Stimulated activated CD4-positive, alpha-beta T cell treated with anti-CD3 and anti-CD28 coated beads, Interleukin-4, amount 100 ng/mL, for 4 hours (primary cell): Measurements from ENCODE around the gene PLA2G2C.

Experiments
- DNase-seq, 2 experiments: peaks; one replicate each; pipeline ENCODE4 v3.0.0-alpha.2; 2020

Gene PLA2G2C

DNA sequence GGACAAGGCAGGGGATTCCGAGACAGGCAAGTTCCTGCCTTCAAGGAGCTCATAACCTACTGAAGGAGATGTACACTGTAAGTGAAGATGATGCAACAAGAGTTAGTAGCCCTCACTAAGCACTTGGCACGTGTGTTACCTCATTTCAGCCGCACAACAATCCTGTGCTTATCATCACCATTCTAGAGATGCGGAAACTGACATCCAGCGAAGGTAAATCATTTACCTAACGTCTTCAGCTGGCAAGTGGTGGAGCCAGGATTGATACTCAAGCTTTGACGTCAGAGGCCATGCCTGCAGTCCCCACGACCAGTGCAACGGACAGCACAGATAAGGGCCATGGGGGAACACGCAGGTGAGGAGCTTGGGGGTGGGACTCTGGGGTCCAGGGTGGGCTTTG lies 3.3 kb downstream of the PLA2G2C start:
- no peak for DNase-seq

DNA sequence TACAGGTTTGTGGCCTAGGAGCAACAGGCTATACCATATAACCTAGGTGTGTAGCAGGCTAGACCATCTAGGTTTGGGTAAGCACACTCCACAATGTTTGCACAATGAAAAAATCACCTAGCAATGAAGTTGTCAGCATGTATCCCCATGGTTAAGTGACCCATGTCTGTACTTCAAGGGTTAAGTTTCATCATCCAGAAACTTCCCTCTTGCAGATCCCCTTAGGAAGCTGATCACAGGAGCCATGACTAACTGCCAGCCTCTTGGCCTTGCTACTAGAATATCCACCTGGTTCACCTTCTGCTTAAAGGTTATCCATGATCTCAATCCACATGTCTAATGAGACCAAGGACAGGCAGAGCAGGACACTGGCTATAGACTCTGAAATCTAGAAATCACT lies 3.9 kb downstream of the PLA2G2C start:
- DNase-seq = no peak

DNA sequence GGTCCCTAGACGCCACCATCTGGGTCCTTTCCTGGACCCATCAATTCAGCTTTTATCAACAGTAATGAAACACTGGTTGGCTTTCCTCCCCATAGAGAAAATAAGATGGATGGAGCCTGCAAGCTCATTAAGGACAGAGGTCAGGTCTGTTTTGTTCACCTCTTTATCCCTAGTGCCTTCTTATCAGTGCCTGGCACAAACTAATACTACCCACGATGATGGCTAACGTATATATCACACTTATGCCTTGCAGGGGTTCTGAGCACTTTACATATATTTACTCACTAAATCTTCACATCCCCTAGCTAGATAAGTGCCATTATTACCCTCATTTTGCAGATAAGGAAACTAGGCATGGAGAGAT lies 5.5 kb downstream of the PLA2G2C start:
- no peak for DNase-seq

DNA sequence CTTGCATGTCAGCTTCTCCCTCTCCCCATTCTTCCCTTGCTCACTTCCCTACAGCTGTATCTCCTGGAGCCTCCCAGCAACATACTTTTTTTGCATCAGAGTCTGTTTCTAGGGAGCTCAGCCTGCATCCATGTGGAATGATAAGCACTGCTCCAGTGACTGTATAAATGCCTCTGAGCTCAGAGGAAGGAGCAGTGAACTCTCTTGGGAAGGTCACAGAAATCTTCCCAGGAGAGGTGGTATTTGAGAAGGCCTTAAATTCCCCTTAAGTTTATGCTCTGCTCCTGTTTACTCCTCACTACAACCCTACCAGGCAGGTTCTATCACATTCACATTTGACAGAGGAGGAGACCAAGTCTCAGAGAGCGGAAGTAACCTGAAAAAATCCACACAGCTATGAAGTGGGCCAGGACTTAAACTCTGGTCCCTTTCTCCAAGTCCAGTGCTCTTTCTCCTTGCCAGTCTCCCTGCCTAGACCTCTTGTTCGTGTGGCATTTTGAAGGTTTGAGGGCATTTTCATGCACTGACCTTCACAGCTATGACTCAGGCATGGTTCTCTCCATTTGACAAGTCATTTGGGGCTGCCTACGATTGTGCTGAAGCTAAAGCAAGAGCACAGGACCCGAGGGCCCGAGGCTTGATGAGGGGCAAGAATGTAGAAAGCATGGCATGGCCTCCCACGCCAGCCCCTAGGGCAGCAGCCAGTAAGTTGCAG lies 6.0 kb downstream of the PLA2G2C start:
- no peak for DNase-seq

DNA sequence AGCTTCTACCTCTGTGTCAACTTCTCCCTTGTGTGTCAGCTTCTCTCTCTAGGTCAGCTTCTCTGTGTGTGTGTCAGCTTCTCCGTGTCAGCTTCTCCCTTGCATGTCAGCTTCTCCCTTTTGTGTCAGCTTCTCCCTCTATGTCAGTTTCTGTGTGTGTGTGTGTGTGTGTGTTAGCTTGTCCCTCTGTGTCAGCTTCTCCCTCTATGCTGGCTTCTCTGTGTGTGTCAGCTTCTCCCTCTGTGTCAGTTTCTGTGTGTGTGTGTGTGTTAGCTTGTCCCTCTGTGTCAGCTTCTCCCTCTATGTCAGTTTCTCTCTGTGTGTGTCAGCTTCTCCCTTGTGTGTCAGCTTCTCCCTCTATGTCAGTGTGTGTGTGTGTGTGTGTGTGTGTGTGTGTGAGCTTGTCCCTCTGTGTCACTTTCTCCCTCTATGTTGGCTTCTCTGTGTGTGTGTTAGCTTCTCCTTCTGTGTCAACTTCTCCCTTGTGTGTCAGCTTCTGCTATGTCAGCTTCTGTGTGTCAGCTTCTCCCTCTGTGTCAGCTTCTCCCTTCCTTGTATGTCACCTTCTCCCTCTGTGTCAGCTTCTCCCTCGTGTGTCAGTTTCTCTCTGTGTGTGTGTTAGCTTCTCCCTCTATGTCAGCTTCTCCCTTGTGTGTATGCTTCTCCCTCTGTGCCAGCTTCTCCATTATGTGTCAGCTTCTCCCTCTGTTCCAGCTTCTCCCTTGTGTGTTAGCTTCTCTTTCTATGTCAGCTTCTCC lies 6.8 kb downstream of the PLA2G2C start:
- DNase-seq = no peak

DNA sequence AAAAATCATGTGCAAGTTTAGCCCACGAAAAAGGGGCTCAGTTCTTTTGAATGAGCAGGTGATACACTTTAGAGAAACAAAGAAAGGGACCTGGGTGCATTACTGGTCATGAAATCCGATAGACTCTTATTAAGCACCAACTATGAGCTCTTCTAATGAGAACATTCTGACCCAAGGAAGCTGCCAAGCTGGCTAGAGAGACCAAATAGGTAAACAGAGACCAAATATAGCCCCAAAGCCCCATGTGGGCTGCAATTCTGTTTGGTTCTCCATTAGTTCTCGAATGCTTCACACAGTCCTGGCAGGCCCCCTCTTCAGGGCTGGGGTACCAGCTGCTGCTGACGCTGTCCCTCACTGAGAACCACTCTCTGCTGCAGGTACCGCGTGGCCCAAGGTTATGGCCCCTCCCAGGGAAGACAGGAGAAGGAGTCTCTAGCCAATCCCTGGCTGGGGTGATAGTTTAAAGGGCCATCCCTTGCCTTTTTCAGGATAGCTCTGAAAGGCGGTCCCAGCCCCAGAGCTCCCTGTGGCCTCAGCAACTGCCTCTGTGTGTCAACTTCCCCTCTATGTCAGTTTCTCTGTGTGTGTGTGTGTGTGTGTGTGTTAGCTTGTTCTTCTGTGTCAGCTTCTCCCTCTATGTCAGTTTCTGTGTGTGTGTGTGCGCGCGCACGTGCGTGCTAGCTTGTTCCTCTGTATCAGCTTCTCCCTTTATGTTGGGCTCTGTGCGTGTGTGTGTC lies 7.5 kb downstream of the PLA2G2C start:
- DNase-seq = no peak

DNA sequence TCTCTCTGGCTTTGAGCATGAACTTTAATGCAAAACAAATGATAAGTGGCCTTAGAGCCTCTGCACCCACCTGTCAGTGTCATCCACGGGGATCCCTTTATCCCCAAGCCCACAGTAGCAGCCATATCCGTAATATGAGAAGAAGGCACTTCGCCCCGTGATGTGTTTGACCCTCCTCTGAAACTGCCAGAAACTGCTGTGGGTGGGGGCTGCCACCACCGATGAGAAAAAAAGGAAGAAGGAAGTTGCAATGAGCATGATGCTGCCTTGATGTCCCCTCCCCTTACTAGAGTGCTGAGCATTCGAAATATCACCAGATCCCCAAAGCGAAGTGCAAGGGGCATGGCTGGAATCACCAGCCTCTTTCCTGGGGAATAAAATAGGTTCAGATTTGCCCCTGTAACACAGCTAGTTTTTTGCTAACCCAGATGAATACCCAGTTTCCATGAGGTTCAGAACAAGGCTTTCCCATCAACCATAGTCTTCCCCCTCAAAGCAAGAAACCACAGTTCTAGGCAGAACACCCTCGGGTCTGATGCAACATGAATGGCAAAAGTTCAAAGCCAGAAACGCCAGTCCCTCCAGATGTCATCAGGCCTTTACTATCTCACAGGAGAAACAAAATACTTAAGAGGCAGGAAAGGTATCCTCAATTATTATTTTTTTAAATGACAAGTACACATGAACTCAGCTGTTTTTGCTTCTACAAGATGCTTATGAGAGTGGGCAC lies 11.2 kb downstream of the PLA2G2C start:
- no peak for DNase-seq

DNA sequence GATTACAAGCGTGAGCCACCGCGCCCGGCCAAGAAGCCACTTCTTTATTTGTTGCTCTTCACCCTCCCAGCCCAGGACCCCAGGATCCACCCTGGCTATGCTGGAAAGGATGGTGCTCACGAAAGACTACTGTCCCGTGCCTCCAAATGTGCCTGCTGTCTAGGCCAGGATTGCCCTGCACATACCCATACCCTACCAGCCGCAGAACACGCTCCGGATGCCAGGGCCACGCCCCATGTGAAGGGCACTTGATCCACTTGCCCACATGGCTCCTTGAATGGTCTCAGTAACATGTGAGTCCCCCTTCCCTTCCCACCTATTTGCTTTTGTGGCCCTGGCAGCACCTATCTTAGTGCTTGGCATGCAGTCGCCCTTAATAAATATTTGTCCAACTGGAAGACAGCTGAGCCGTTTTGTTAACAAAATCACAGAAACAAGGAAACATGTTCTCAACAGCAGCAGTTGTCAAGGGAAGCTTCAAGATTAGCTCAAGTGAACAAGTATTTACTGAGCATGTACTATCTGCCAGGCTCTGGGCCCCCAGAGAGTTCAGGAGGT lies 14.2 kb downstream of the PLA2G2C start:
- DNase-seq = no peak

DNA sequence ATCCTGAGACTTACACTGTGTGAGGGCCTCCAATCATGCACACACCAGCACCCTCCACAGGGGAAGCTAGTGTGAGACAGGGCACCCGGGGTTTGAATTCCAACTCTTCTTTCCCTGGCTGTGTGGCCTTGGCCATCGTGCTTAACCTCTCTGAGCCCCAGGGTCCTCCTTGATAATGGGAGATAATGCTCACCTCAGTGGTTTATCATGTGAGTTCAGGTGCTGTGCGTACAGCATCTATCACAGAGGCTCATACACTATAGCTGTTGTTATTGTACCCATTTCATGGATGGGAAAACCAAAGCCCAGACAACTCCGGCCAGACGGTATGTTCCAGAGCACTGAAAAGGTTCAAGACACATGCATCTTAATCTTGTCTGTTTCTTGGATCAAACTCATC lies 16.4 kb downstream of the PLA2G2C start:
- DNase-seq = no peak

DNA sequence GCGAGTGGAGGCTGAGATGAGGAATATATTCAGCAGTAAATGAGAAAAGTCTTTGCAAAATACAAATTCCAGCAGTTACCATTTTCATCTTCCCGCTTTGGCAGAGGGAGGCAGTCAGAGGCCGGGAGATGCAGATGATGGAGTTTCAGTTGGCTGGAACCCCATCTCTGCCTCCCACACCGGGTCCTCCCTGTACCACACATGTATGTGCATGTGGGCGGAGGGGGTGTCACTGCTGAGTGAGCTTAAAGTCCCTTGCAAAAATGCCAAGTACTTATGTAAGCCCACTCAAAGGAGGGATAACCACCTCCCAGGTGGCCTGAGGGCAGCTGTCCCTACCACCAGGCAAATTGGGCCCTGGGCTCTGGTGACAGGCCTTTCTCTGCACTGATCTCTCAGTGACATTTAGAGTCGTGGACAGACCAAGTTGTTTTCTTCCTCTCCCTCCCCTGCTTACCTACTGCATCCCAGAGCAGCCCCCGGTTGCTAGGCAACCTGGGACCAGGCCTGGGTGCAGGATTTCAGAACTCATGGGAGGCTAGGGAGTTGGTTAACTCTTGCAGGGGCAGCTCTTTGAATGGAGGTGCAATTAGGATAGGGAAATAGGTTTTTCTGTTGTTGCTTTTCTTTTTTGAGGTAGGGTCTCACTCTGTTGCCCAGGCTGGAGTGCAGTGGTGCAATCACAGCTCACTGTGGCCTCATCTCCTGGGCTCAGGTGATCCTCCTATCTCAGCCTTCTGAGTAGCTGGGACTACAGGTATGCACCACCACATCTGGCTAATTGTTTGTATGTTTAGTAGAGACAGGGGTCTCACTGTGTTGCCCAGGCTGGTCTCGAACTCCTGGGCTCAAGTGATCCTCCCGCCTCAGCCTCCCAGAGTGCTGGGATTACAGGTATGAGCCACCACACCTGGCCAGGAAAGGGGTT lies 17.5 kb downstream of the PLA2G2C start:
- no peak for DNase-seq

DNA sequence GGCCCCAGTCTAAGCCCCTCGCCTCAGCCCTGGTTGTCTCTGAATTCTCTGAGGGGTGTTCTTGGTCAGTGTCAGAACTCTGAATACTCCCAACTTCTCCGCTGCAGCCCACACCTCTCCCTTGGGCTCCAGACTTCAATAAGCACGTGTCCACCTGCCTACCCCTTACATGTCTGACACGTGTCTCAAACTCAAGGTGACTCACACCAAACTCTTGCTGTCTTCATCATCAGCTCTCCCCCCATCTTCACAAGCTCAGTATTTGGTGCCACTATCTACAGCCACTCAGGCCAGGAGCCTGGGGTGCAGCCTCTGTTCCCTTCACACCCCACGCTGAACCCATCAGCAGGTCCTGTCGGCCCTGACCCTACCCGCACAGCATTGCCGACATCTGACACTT lies 19.2 kb downstream of the PLA2G2C start:
- no peak for DNase-seq

DNA sequence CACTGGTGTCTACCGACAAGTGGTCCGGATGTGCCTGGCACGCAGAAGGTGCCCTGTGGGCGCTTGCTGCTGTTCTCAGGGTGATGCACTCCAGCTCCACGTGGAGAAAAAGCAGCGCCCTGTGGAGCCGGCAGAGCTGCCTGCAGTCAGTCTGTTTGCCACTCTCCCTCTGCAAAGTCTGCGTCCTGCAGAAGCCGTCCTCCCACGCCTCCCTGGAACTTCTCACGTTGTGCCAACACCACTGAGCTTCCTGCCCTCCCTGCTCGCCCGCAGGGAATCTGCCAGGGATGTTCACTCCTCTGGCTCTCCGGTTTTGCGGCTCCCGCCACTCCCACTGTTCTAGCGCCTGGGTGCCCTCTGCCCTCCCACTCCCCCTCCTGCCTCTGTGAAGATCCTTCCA lies 20.3 kb downstream of the PLA2G2C start:
- DNase-seq = no peak

DNA sequence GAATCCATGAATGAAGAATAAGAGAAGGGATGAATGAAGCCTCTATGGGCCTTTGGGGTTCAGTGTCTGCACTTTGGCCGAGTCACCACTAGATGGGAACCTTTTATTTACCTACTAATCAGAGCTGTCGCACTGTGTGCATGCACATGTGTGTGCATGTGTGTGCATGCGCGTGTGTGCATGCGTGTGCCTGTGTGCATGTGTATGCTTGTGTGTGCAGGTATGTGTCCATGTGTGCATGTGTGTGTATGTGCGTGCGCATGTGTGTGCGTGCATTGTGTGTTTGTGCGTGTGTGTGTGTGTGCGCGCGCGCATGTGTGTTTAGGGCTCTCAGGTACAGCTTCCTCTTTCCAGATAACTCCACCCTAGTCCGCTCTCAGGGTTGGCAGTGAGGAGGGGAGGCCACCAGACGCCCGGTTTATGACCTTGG lies 20.8 kb downstream of the PLA2G2C start:
- DNase-seq = no peak

DNA sequence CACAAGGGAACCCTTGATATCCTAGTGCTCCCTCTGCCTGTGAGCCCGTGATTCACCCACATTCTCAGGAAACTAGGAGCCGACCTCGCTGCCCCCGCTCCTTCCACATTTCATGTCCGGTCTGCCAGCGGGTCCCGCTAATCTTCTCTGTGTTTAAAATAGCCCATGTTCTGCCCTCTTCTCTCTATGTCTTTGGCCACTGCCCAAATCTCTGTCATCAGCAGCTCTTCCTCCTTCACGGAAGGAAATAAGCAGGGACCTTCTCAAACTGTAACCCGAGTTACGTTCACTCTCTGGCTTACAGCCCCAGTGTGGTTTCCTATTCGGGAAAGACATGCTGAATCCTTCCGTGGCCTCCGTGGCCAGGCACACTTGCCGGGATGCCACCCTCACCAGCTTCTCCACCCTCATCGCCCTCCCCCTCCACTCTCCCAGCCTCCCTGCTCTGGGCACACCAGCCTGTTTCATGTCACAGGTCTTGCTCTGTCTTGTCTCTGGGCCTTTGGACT lies 21.6 kb downstream of the PLA2G2C start:
- no peak for DNase-seq

DNA sequence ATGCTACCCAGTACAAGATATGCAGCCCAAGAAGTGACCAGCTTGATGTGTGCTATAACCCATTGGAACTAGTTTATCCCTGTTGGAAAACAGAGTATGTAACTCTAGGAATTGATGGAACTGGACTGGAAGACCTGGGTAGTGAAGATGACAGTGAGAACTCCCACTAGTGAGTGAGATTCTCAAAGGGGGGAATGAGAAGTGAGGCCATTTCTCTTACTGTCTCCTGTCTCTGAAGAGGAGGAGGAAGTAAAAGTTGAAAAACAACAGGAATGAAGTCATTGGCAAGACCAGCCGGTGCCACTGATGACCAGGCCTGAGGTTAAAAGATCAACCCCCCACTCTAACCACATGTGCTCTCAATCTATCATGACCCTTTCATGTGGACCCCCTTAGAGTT lies 26.3 kb downstream of the PLA2G2C start:
- no peak for DNase-seq

DNA sequence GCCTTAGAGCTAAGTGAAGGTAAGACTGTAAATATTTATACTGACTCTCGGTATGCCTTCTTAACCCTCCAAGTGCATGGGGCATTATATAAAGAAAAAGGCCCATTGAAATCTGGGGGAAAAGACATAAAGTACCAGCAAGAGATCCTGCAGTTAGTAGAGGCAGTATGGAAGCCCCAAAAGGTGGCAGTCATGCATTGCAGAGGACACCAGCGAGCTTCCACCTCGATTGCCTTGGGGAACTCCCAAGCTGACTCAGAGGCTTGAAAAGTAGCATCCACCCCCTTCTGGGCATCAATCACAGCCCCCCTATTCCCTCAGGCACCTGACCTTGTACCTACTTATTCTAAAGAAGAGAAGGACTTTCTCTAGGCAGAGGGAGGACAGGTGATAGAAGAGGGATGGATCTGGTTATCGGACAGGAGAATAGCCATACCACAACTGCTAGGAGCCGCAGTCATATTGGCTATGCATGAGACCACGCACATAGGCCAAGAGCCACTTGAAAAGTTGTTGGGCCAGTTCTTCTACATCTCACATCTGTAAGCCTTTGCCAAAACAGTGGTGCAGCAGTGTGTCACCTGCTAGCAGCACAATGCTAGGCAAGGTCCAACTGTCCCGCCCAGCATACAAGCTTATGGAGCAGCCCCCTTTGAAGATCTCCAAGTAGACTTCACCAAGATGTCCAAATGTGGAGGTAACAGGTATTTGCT lies 27.8 kb downstream of the PLA2G2C start:
- peak in 1 of 2 experiments; percentile 22 for DNase-seq

DNA sequence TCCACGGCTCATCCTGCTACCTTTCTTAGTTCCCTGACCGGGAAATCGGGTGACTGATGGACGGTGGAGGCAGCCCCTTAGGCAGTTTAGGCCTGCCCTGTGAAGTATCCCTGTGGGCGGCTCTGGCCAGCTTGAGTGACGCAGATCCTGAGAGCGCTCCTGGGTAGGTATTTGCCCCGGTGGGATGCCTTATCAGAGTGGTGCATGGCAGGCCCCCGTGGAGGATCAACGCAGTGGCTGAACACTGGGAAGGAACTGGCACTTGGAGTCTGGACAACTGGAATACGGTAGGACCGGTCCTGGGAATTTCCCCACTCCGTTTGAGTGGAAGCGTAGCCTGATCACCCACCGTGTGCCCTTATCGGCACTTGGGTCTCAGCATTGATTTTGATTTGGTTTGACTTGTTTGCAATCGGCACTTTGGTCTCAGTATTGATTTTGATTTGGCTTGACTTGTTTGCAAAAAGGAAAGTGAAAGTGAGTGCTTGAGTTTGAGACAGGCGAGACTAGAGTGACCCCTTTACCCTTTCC lies 32.0 kb downstream of the PLA2G2C start:
- DNase-seq = no peak

DNA sequence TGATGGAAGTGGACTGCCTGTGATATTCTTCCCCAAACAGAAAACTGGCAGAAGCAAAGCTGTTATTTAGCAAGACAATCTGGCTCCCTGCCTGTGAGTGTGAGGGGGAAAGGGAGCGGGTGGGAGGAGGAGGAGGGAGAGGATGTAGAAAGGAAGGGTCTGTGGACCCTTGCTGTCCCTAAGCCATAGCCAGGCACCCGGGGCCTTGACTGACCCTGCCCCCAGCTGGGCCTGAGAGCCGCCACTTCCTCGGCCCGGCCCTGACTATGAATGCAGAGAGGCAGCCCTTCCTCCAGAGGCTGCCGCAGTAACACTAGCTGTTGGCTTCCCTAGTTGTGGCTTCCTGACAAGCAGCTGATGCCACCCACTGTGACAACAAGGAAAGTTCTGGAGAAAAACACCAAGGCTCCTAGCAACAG lies 33.3 kb downstream of the PLA2G2C start:
- DNase-seq = no peak

DNA sequence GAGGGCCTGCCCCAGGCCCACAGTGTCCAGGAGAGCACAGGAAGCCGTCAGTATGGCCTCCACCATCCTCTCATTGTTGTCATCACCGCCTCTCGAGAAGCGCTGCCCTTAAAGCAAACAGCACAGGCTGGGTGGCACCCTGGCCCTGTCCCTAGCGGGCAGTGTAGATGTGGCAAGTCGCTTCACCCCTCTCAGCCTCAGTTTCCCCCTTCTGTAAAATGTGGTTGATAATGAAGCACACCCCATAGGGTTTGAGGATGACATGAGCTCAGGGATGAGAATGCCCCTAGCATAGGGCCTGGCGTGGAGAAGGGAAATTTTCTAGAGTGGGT lies 33.8 kb downstream of the PLA2G2C start:
- DNase-seq = no peak

DNA sequence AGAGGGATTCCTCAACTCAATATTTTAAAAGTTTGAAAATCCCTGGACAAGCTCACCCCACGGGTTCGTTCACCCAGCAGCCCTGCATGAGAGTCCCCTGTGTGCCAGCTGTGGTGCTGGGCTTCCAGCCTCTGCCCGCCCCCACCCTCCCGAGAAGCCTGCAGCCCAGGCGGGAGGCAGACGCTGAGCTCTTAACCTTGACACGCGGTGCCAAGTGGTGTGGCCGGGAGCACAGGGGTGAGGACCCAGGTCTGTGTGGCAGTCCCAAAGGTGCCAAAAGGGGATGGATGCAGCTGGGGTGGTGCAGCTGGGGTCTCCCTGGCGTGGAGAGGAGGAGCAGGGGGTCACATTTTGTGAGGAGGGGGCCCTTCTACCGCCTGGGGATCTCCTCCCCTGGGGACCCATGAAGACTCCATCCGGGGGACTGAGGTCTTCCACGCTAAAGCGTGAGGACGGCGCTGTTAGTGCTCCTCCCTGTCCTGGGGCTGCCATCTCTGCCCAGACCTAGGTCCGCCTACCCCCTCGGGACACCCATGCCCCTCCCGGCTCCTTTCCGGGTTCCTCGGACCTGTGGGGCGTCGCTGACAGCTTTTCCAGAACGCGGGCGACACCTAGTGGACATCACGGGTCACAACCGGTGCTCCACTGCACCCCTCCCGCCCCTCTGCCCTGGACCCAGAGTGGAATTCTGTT lies 34.3 kb downstream of the PLA2G2C start:
- DNase-seq = peak; percentile 69 to 76
